SH-SY5Y (cell line): ENCODE results near the gene SYNJ2.

ENCODE experiments used
- GATA2 ChIP-seq: IDR thresholded peaks from 2 replicates; pipeline ENCODE4 v1.6.1; 2011; ENCODE audit warnings: mild to moderate bottlenecking, low read depth, low read length
- GATA3 ChIP-seq: IDR thresholded peaks from 2 replicates; pipeline ENCODE4 v1.6.1; 2011; ENCODE audit warnings: low read depth, mild to moderate bottlenecking, low read length, moderate library complexity

The SYNJ2 gene

DNA sequence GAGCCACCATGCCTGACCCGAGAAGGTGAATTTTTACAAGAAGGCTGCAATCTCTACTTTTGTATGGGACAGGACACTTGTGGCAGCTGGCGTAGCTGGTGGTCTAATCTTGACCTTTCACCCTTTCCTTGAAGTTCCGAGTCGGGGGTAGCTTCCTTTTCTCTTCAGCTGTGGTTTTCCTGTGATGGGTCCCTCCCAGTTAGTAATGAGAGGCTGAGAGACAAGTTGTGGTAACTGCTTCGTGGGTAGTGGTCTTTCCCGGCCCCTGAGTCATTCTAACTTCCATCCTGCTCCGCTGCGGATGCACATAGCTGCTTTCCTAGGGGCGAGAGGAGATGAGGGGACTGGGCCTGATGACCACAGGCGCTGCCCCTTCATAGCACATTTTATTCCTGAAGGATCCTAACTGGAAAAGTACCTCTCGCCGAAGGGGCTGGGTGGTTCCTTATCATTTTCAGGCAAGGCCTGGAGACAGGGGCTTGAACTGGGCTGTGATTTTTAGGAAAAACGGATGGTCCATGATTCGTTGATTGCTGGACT lies 3.1 kb downstream of the SYNJ2 start:
- no peak for TF ChIP-seq GATA2
- no peak for TF ChIP-seq GATA3

DNA sequence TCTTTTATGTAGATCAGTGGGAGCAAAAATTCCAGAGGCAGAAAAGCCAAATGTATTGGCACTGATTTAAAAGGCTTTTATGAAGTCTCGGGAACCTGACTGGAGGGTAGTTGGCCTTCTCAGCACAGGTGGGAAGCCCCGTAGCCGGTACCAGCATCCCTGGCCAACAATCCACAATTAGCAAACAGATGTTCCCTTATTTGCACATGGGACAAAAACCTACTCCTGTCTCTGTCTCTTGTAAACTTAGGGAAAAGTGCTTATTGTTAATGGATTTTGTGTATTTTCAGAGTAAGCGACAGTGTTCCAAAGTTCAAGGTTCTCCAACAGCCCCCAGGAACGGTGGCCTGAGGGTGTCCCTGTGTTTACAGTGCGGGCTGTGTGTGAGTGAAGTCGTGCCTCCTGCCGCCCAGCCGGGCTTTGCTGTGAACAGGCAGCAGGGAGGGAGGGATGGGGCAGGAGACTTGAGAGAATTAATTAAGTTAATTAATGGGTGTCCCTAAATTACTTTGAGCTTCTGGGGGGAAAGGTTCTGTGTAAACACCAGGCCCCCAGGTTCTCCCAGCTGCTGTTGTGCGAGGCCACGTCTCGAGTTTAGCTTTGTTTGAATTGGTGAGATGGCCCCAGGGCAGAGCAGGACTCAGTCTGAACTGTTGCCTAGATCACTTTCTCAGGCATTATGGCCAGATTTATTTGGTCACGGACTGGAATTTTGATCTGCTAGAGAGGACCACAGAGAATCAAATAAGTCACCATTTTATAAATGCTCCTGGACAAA lies 3.9 kb downstream of the SYNJ2 start:
- TF ChIP-seq GATA3 = no peak

DNA sequence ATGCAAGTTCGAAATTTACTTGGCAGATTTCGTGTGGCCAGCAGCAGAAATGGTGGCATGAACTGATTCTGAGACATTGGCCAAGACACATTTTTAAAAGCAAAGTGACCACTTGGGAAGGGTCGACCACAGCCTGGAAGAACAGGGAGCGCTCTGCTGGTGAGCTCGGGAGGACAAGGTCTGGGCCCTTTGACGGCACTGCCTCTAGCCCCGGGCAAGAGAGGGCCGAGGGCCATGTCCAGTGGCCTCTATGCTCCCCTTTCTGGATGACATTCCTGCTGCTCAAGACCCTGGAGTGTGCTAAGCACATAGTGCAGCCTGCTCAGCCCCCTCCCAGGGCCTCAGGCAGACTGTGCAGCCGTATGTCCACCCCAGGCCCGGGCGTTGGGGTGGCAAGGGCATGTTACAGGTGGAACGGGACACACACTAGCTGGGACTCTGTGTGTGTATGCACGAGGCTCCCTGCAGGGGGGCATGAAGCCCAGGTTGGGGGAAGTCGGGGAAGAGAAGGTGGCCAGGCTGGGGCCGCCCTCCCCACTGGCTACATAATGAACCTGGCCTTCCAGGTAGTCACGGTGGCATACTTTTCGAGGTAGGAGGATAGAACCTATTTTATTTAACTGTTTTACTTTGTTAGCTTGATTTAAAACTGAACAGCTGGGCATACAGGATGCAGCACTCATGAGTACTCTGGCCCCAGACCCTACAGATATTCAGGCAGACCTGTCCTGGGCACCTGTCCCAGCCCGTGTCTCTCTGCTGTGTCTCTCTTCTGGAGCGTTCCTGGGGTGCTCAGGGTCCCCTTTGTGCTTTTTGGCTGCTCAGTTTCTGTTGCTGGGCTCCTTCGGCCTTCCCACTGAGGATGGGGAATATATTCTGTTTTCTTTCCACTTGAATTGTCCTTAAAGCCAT lies 6.4 kb downstream of the SYNJ2 start:
- TF ChIP-seq GATA3 = no peak
- TF ChIP-seq GATA2 = no peak

DNA sequence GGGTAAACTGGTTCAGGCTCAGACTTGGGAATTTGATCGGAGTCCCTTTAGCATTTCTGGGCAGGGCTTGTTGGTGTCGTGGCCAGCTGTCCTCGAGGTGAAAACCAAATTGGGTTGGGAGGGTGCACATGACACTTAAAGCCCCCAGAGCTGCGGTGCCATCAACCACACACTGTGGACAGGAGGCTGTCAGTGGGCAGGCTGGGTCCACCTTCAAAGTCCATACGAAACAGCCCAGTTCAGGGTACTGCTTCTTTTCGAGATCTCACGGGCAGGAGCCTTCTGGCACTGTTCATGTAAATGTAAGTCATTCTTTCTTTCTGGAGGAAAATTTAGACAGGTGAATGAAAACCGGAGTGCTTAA lies 7.0 kb downstream of the SYNJ2 start:
- TF ChIP-seq GATA3 = no peak
- TF ChIP-seq GATA2 = no peak

DNA sequence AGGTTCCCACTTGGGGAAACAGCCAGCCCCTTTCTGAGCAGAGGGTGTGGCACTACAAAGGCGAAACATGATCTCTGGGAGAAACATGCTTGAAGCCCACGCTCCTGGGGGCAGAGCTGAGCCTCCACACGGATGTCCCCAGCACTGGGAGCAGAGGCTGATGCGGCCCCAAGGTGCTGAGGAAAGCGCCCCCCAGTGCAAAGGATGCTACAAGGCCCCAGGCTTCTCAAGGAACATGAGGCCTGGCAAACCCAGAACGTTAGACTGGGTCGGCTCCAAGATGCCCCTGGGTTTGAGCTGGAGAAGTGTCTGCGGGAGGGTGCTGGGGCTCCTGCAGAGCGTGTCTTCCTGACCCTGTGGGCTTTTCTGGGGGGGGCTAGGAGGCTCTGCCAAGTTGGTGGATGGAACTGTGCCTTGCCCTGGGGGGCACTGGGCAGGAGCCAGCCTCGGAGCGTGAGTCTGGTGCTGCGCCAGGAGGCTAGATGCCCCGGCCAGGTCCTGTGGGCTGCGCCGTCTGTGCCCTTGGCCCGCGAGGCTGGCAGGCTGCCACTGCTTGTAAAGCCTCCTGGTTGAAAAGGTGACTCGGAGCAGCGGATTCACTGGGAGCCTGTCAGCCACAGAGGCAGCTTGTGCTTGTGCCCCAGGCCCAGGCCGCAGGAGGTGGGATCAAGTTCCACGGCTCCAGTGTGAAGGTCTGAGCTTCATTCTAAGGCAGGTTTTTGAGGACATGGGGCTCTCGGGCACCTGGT lies 8.1 kb downstream of the SYNJ2 start:
- no peak for TF ChIP-seq GATA2
- no peak for TF ChIP-seq GATA3

DNA sequence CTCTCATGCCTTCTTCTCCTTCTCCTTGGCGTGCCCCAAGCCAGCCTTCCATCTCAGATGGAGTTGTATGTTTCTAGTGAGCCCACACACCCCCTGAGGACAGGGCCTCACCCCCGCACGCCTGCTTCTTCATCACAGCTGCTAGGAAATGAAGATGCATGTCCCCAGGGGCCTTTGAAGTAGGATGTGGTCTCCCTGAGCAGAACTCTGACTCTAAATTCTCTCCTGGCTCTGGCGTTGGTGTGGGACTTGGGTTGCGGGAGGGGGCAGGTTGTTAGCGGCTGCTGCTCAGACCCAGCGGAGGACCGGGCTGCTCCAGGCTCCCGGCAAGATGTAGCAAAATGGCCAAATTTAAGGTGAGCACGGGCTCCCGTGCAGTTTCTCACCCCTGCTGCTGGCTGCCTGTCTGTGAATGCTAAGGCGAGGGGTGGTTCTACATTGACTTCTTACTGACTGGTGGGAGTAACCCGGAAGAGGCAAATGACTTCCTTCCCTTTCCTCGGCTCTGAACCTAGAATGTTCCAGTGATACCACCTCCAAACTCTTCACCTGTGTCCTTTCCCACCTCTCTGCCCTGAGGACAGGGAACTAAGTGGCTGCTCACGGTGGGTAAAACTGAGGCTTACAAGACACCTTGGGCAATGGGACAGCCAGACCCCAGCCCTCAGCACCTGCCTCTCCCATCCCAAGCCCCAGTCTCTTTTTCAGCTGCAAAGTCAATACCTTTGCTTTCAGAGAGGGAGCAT lies 8.8 kb downstream of the SYNJ2 start:
- TF ChIP-seq GATA3 (no peak), GATA2 (no peak)

DNA sequence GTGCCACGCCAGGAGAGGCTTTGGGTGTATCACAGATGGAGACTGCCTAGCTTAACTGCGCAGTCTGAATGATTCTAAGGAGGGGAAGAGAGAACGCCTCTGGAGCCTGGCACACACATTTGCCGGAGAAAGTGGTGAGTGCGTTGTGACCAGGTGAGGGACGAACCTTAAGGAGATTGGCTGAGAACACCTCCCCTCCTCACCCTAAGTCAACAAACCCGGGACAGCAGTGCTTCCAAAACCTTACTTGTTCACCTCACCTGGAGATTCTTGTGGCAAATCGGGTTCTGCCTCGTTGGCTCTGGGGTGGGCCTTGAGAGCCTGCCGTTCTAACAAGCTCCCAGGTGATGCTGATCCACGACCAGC lies 9.4 kb downstream of the SYNJ2 start:
- TF ChIP-seq GATA3 (no peak), GATA2 (no peak)

DNA sequence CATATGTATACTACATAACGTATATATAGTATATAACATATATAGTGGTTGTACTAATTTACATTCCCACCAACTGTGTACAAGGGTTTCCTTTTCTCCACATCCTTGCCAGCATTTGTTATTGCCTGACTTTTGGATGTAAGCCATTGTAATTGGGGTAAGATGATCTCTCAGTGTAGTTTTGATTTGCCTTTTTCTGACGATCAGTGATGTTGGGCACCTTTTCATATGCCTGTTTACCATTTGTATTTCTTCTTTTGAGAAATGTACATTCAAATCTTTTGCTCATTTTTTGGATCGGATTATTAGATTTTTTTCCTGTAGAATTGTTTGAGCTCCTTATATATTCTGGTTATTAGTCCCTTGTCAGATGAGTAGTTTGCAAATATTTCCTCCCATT lies 11.4 kb downstream of the SYNJ2 start:
- no peak for TF ChIP-seq GATA2
- TF ChIP-seq GATA3 = no peak

DNA sequence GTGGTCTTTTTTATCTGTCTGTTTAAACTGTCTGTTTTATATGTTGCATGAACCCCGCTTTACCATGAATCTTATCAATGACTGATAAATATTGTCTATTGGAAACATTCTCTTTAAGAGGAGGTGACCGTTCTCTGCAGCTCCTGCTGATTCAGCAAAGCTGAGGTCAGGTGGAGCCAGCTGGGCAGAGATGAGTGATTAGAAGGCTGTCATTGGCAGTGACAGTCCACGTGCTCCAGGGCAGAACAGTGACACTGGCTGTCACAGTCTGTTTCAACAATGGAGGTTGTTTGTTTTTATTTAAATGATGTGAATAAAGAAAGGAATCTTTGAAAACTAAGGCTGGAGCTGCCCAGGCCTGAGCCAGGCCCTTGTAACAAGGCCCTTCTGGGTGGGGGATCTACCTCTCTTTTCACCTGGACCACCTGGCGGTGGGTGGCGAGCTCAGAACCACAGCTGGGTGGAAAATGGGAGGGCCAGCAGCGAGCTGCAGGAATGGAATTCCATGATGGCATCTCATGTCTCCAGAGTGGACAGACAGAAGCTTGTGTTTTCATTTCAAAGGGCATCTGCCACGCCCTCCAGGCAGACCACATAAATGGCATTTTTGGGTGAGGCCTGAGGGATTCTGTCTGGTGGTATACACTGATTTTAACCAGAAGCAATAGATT lies 12.6 kb downstream of the SYNJ2 start:
- TF ChIP-seq GATA2 (no peak), GATA3 (no peak)

DNA sequence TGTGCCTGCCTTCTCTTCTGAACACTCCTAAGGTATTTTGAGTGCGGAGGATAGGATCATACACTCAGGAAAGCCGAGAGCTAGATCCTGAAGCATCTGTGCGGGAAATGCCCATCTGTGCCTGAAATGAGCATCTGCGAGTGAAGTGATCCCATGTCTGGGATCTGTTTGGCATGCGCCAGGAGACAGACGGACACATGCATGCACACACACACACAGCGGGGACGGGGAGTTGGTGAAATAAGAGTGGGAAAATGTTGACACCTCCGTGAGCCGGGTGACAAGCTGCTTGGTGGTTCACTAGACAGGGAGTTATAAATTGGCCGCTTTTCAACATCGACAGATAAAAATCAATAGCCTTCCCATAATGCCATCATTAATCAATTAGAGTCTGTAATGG lies 13.8 kb downstream of the SYNJ2 start:
- peak; percentile 55; the same call in 1 of the 2 replicates for TF ChIP-seq GATA2
- TF ChIP-seq GATA3 = 0 out of 2 replicates have a peak, but pooled peaks have one; percentile 40

DNA sequence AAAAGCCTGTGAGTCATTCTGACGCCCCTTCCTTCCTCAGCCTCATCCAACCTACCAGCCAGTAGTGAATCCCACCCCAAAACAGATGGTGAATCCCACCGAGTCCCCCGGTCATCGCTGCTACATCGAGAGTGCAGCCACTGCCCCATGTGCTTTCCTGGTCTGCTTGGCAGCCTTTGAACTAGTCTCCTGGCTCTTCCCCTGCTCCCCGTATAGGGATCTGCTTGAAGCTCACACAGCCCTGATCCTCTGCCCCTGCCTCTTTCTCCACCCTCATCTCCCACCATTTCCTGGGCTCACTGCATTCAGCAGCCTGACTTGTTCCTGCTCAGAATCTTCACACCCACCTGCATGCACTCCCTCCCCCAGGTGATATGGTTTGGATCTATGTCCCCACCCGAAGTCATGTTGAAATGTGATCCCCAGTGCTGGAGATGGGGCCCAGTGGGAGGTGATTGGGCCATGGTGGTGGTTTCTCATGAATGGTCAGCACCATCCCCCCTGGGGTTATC lies 14.6 kb downstream of the SYNJ2 start:
- TF ChIP-seq GATA3 = no peak
- no peak for TF ChIP-seq GATA2

DNA sequence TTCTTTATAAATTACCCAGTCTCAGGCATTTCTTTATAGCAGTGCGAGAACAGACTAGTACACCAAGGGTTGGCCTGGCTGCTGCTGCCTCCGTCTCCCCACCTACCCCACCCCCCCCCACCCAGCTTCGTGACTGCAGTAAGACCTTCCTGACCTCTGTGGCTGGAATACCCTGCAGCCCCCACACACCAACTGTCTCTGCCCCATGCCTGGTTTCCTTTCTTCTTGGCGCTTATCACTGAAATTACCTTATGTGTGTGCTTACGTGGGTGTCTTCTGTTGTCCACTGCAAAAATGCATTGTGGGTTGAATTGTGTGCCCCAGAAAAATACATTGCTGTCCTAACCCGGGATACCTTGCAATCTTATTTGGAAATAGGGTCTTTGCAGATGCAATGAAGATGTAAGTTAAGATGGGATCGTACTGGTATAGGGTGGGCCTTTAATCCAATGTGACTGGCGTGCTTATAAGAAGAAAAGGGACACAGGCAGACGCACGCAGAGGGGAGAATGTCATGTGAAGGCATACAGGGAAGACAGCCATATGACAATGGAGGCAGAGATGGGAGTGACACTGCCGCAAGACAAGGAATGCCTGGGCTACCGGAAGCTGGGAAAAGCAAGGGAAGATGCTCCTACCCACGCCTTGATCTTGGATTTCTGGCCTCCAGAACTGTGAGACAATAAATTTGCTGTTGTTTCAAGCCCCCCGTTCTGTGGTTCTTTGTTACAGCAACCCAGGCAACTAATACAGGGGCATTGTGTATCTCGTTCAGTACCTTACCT lies 15.4 kb downstream of the SYNJ2 start:
- no peak for TF ChIP-seq GATA3
- no peak for TF ChIP-seq GATA2
